GM20431 (cell line): Measurements from ENCODE around the gene TIE1.

ENCODE experiments used
- in situ Hi-C: fragments of 300-500 bp; cut with MseI, MboI; formaldehyde crosslinking; loops from one replicate; pipeline ENCODE4 v1.15.0; 2020; ENCODE audit warnings: low sequenced_read_pairs; ENCODE audit not compliant: unreplicated experiment

TIE1 gene

GRCh38 chr1:43300378-43301094, at the start of gene TIE1:
Gene TIE1 (plus strand): TSS chr1:43300982. CDS start chr1:43301072, 90 bp downstream.
- in situ Hi-C loops = no loop called here

DNA sequence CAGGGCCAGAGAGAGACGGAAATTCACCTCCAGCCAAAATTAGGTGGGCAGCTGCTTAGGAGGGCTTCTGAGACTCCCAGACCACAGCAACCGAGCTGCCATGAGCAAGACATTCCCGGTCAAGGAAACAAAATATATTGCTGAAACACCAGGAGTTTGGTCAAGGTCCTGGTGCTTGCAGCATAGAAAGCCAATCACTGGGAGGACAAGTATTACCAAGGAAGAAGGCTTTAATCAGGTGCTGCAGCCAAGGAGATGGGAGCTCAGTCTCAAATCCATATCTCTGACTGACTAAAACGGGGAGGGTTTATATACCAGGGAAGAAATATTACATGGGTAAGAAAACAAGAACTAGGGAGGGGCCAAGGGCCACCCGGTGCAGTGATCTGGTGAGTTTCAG, 49.8 kb upstream of the TIE1 start:
- in situ Hi-C loops = no loop called here

GRCh38 chr1:43252225-43252624, 48.6 kb upstream of the TIE1 start:
- in situ Hi-C loops = no loop called here

GRCh38 chr1:43253173-43253572, 47.6 kb upstream of the TIE1 start:
- in situ Hi-C loops = no loop called here

DNA sequence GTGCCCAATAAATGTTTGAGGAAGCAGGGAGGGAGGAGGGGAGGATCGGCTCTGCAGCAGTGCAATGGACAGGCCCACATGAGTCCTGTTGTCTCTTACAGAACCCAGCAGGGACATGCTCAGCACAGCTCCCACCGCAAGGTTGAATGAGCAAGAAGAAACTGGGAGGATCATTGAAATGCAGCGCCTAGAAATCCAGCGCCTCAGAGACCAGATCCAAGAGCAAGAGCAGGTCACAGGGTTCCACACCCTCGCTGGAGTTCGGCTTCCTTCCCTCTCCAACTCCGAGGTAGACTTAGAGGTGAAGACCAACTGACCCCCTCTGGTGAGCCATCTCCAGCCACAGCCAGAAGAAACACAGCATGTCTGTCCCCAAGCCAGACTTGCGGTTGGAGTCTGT, 46.9 kb upstream of the TIE1 start:
- in situ Hi-C loops = no loop called here

GRCh38 chr1:43255438-43256210, 45.2 kb upstream of the TIE1 start:
- in situ Hi-C loops = no loop called here

DNA sequence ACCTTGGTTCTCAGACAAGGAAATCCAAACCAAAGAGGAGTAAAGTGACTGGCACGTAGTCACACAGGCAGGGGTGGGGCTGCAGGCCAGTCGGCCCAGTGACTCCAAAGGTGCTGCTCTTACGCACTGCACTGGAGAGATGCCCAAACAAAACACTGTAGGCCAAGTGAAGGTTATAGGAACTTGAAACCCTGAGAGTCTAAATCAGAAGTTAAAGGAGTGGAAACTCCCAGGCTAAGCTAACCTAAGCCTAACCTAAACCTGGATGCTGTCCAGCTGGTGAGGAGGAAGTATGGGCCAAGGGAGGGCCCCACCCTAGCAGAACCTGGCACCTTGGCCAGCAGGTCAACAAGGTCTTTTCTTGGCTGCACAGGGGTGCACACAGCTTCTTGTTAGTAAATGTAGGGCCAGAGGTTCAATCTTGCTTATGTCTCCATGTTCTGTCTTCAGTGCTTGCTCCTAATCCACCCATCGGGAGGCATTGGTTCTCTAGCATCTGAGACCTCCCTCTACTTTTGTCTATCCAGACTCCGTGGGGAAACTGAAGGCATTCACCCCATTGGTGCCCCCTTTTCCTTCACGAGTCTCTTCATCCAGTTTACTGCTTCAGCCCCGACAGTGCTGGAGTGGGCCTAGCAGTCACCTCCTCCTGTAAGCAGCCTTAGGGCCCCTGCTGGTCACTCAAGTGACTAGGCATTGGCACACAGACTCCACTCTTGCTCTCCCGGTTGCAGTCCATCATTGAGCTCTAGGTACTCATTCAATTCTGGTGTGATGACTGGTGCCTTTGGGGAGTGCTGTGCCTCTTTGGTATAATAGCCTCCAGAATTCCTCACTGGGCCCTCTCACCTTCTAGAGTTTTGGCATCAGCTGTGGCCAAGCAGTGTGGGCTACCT, 43.9 kb upstream of the TIE1 start:
- in situ Hi-C loops = no loop called here

DNA sequence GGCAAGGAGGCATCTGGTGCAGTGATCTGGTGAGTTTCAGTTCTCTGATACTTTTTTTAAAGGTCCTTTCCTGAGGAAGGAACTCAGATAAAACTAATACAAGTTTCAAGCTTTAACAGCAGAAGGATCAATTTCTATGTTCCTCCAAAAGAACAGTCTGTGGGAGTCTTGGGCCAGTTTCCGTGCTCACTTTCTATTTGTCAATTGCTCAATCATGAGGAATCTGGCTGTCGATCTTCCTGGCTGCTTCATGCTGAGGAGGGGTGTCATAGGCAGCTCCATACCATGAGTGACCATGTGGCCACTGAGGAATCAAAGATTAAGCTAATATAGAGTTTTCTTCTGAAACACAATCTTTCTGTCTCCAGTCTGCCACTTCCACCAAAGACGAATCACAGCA, 42.4 kb upstream of the TIE1 start:
- in situ Hi-C loops = no loop called here

- in situ Hi-C loops = no loop called here
Observed at GRCh38 chr1:43265431-43265830, 35.4 kb upstream of the TIE1 start.

GRCh38 chr1:43266881-43267280, 33.9 kb upstream of the TIE1 start:
- in situ Hi-C loops = no loop called here

DNA sequence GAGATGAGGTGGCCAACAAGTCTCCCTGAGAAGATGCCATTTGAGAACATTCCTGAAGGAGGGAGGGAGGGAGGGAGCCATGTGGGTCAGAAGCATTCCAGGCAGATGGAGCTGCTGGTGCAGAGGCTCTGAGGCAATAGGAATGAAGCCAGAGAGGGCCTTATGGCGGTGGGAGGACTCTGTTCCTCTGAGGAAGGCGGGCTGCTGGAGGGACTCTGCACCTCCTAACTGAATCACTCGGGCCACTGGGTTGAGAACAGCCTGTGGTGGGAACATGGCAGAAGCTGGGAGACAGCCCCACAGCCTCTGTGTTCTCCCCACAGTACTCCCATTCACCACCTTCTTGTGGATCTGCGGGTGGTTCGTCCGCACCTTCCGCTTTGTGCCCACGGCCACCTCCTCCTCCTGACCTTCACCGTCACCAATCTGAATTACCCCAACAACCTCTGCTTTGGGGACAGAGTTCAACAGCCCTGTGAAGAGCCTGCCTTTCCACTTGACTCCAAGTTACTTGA, 33.4 kb upstream of the TIE1 start:
- in situ Hi-C loops = no loop called here

DNA sequence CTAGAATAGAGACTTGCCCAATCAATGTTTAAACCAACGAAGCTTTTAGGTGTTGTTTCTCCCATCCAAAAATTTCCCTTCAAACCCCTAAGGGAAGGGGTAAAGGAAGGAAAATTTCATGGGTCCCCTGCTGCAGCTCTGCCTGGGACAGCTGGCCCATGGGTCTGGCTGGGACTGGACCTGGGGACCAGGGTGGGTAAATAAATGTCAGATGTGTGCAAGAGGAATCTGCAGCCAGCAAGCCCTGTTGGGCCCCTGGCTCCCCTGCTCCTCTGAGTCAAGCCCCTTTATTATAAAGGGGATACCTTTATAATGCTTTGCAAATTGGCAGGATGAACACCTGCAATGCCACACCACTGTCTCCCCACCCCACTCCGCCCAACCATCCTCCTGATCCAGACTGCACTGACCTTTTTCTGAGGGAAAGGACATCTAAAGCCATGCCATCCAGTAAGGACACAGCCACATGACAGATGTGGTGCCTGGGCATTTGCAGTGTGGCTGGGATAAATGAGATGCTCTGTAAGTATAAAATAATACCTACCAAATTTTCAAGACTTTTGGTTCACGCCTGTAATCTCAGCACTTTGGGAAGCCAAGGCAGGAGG, 32.9 kb upstream of the TIE1 start:
- in situ Hi-C loops = no loop called here

DNA sequence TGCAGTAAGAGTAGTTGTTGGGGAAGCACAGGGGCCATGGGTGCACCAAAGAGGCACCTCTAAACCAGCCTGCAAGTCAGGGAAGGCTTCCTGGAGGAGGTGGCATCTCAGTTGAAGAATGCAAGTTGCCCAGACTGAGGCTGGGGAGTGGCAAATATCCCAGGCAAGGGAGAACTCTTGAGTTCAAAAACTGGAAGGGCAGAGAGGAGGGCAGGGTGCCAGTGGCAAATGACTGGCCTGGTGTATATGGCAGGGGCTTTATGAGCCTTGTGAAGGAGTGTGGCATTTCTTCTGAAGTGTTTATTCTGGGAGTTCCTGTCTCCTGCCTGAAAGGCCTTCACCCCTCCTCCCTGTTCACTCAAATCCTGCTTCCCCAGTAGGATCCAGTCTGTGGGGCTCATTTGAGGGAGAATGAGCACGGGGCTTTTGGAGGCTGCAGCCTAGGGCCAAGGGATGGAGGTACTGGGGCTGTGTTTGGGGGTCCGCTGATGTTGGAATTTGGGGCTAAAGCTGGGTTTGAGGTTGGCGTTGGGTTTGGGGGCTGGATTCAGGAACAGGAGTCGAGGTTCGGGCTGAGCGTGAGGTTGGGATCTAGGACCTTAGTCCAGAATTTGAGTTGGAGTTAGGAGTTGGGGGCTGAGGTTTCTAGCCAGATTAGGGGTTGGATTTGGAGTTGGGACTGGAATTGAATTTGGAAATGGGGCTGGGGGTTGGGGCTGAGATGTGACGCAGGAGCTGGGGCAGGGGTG, 31.0 kb upstream of the TIE1 start, which contains the start of gene TMEM125:
Gene TMEM125 (plus strand): TSS at position 357 of the 749 bp plus-strand sequence. CDS start 2,740 bp downstream, outside the sequence.
- in situ Hi-C loops = no loop called here

DNA sequence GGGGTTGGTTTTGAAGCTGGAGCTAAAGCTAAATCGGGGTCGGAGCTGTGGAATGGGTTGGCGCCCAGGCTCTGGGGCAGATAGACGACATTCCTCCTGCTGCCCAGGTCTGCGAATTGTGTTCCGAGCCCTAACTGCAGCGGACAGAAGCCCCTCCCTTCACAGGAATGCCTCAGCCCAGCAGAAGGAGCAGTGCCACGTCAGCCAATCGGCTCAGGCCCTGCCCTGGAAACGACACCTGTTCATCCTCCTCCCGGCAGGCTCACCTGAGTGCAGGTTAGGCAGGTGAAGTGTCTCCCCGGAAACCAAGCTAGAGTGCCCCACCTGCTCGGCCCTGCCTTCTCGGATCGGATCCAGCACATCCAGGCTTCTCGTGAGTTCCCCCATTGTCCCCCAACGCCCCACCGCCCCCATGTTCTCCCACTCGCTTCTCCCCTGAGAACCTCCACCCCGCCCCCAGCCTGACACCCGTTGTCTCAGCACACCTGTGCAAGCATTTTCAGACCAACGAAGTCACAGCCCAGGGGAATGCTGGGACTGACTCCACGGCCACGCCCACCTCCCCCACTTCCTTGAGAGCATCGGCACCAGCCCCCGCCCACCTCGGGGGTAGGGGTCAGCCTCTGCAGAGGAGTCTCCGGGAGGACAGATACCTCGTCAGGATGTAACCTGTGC, 30.2 kb upstream of the TIE1 start:
- in situ Hi-C loops = no loop called here

DNA sequence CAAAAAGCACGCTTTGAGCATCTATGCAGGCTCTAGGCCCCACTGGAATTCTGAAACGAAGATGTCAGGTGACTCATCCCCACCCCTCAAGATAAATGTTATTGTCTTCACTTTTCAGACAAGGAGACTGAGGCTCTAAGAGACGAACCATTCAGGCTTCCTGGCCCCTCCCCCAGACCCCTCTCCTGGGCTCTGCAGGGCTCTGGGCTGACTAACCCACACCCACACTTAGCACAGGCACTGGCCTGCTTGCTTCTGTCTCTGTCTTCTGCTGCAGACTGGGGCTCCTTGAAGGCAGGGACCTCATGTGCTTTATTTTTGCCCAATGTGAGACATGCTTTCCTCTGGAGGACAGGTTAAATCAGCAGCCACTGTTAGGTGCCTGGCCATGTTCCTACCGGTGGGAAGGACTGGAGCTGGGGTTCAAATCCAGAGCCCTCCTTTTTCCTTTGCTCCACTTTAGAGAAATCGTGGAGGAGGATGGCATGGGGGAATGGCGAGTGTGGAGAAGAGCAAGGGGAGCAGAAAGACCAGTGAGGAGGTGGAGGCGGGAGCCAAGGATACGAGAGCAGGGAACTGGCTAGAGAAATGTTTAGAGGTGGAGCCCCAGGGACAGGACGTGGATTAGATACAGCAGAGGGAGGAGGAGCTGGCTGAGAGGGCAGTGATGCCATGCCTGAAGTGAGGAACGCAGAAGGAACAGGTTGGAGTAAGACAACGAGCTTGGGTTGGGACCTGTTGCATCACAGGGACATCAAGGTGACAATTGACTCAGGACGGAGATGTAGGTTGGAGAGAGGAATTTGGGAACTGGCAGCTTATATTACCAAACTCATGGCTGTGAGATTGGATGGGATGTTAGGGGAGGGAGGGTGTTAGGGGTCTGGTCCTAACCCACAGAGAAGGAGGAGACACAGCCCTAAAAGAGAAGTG, 29.3 kb upstream of the TIE1 start:
- in situ Hi-C loops = no loop called here

DNA sequence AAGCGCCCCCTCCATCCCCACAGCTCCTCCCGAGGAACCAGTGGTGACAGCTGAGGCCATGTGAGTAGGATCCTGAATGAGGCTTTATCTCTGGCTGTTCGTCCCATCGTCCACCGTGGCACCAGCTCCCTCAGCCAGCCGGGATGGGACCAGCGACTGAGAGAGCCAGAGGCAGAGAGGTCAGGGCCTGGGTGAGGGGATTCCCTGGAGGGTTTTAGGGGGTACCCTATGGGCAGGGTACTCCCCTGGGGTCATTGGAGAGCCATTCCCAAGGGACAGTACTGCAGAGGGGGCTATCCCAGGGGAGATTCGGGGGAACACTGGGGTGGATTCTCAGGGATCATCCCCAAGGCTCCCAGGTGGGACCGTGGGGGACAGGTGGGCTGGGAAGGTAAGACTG, 28.6 kb upstream of the TIE1 start:
- in situ Hi-C loops = no loop called here
